Activated naive CD4-positive, alpha-beta T cell treated with anti-CD3 and anti-CD28 coated beads for 36 hours (primary cell): Measurements from ENCODE around the gene CDC42EP1. TPM values are rescaled to one million over a fixed set of nuclear protein-coding genes. Genes with fewer than 3 reads are reported as not detected.
A peak's percentile ranks its signal among the peaks of the same experiment; 100 is the strongest.

Experiments
- CTCF ChIA-PET: fragments of 350-600 bp; sonication (Branson Sonifier 250); formaldehyde crosslinking; loops from one replicate; lab custom pipeline; 2021; ENCODE audit warnings: antibody characterized with exemption; lab: Charles Lee
- DNase-seq: peaks from one replicate; pipeline ENCODE4 v3.0.0-alpha.2; 2020
- H3K27ac Mint-ChIP-seq: one replicate; pipeline ENCODE4 v1.8.0; 2021; ENCODE audit warnings: mild to moderate bottlenecking, mixed read lengths
- H3K27me3 Mint-ChIP-seq: one replicate; pipeline ENCODE4 v1.8.0; 2021; ENCODE audit warnings: low read depth, mixed read lengths
- H3K36me3 Mint-ChIP-seq: one replicate; pipeline ENCODE4 v1.8.0; 2021; ENCODE audit warnings: low read depth, mixed read lengths
- H3K4me1 Mint-ChIP-seq: one replicate; pipeline ENCODE4 v1.8.0; 2021; ENCODE audit warnings: low read depth, mixed read lengths
- H3K4me3 Mint-ChIP-seq: one replicate; pipeline ENCODE4 v1.8.0; 2021; ENCODE audit warnings: mild to moderate bottlenecking, moderate library complexity, mixed read lengths
- H3K9me3 Mint-ChIP-seq: one replicate; pipeline ENCODE4 v1.8.0; 2021; ENCODE audit warnings: mixed read lengths
- intact Hi-C: fragments of 100-400 bp; cut with micrococcal nuclease; formaldehyde crosslinking; loops from one replicate; pipeline ENCODE4 v1.15.1; 2023
- total RNA-seq, 2 experiments: library from RNA; stranded (reverse); gene quantifications; one replicate each; pipeline ENCODE4 v1.2.3, GENCODE V29; 2021

CDC42EP1 gene, protein sequence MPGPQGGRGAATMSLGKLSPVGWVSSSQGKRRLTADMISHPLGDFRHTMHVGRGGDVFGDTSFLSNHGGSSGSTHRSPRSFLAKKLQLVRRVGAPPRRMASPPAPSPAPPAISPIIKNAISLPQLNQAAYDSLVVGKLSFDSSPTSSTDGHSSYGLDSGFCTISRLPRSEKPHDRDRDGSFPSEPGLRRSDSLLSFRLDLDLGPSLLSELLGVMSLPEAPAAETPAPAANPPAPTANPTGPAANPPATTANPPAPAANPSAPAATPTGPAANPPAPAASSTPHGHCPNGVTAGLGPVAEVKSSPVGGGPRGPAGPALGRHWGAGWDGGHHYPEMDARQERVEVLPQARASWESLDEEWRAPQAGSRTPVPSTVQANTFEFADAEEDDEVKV
- 1 to 10 TPM; 1.9 to 2.8 TPM for total RNA-seq

DNA sequence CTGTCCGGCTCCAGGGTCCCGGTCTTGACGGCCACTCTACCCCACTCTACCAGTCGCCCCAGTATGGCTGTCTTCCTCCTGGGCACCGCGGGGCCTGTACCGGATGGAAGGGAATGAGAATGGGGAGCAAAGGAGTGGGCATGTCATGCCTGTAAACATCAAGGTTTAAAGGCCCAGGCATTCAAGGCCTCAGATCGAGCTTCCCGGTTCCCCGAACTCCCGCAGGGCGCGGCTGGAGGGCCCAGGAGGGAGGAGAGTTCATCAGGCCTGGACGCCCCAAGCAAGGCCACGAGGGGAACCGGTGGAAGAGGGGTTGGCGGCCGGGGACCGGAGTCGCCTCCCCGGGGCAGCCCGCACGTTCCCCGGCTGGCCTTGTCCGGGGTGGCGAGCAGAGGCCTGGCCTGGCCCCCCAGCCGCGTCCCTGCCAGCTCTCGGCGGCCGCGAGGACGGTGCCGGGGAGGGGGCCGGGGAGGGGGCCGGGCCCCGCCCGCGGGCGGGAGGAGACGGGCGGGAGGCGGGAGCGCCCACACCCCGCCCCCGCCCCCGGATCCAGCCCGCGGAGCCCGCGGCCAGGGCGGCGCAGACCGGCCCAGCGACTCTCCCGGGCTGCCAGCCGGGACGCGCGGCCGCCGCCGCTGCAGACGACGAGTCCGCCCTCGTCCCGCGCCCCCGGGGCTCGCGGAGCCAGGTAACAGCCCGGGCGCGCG, at the start of gene CDC42EP1:
TSS of gene CDC42EP1 (plus strand) at position 580 of the 707 bp plus-strand sequence. CDS start 5,870 bp downstream, outside the sequence.
- Mint-ChIP-seq H3K27ac (no peak within 1 kb of the TSS), H3K36me3 (no peaks in the 10 kb centered on the region), H3K27me3 (peaks cover 33% of the 10 kb centered on the region), H3K9me3 (no peaks in the 10 kb centered on the region), H3K4me1 (peaks cover 13% of the 10 kb centered on the region), H3K4me3 (peak within 1 kb of the TSS; percentile 62)
- CTCF ChIA-PET = interaction anchor here (1.1 to 16.1 kb wide), 3 partner anchors 15 to 68 kb away, joined by 3 to 496 read pairs (median 23); no protein-coding TSS in a partner anchor
- no peak for DNase-seq
- intact Hi-C loops = no loop called here

DNA sequence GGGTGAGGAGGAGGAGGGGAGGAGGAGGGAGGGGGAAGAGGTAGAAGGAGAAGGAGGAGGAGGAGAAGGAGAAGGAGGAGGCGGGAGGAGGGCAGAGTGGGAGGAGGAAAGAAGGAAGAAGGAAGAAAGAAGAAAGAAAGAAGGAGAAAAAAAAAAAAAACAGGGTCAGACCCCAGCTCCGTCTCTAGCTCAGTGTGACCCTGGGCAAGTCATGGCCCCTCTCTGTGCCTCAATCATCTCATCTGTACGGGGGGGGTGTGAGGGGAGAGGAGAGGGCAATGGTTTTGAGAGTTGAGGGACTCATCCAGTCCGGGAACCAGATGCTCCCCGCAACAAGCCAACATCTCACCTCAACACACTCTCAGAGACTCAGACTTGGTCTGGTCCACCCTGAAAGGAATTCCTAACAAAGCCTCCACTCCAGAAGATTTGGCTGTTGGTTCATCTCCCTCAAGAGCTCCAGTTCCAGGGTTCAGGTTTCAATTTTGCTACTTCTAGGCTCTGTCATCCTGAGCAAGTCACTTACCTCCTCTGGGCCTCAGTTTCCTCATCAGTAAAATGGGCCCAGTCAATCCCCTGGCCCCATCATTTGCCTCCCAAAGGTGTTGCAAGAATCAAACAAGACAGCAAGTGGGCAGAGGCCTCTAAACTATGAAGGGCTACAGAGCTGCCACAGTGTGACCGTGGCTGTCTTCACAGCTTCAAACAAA, 48.7 kb upstream of the CDC42EP1 start:
- DNase-seq = no peak
- Mint-ChIP-seq H3K4me3 (no peak overlapping the region), H3K27ac (no peak overlapping the region), H3K27me3 (no peaks in the 10 kb centered on the region), H3K9me3 (no peaks in the 10 kb centered on the region), H3K36me3 (no peaks in the 10 kb centered on the region), H3K4me1 (no peaks in the 10 kb centered on the region)
- intact Hi-C loops = no loop called here
- CTCF ChIA-PET = no interaction called here

DNA sequence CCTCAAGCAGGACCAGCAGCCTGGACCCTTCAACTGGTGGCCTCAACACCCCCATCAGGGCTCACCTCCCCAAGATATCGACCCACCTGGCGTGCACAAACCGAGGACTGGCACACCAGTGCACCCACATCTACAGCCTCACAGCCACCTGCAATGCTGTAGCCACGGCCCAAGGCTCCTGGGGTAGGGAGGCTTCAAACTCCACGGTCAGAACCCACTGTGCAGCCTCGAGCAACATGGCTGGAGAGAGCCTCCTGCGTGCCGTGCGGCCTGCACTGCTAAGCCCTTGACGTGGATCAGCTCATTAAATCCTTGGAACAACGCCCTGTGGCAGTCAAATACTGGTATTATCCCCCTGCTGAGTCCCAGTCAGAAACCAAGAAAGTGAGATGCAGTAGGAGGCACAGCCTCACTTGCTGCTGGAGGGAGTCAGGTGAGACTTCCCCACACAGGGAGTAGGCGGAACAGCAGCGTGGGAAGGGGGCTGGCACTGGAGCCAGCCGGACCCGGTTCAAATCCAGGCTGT, 45.7 kb upstream of the CDC42EP1 start:
- no peaks in the 10 kb centered on the region for H3K36me3 Mint-ChIP-seq
- no peaks in the 10 kb centered on the region for H3K9me3 Mint-ChIP-seq
- no peak overlapping the region for H3K4me3 Mint-ChIP-seq
- H3K4me1 Mint-ChIP-seq = peaks cover 5% of the 10 kb centered on the region
- H3K27me3 Mint-ChIP-seq = peaks cover 8% of the 10 kb centered on the region
- H3K27ac Mint-ChIP-seq = no peak overlapping the region
- intact Hi-C loops = no loop called here
- CTCF ChIA-PET = no interaction called here
- no peak for DNase-seq

DNA sequence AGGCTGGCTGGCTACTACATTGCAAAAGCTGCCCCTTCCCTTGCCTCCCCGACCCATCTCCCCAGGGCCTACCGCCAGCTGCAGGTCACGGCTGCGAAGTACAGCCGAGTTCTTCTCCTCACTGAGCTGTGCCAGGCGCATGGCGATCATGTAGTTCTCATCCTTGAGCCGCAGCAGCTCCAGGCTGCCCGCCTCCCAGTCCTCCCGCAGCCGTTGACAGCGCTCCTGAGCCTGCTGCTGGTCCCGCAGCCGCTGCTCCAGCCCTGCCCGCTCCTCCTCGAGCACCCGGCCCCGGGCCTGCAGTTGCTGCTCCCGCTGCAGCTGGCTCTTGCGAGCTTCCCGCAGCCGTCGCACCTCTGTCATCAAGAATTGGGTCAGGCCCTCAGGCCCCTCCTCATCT, 44.4 kb upstream of the CDC42EP1 start:
- CTCF ChIA-PET = interaction anchor here (0.6 to 1.5 kb wide), 3 partner anchors 10 to 199 kb away, joined by 3 to 4 read pairs (median 4); no protein-coding TSS in a partner anchor
- peaks cover 17% of the 10 kb centered on the region for H3K27me3 Mint-ChIP-seq
- DNase-seq = no peak
- H3K9me3 Mint-ChIP-seq = no peaks in the 10 kb centered on the region
- H3K4me1 Mint-ChIP-seq = peaks cover 5% of the 10 kb centered on the region
- H3K4me3 Mint-ChIP-seq = no peak overlapping the region
- H3K36me3 Mint-ChIP-seq = no peaks in the 10 kb centered on the region
- intact Hi-C loops = no loop called here
- no peak overlapping the region for H3K27ac Mint-ChIP-seq

DNA sequence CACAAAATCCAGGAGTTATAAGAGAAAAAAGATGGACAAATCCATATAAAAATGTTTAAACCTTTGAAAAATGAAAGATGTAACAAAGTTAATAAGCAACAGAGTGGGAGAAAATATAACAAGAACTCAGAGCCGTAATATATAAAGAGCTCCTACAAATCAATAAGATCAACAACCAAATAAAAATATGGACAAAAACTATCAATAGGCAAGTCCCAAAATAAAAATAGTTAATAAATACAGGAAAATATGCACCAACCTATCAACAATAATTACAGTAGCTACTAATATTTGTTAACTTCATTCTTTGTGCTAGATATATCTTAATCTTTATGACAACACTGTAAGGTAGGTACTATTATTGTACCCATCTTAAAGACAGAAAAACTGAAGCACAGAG, 43.8 kb upstream of the CDC42EP1 start:
- DNase-seq = no peak
- no peaks in the 10 kb centered on the region for H3K9me3 Mint-ChIP-seq
- CTCF ChIA-PET = interaction anchor here (0.7 to 1.5 kb wide), 2 partner anchors 11 to 200 kb away, joined by 4 read pairs; no protein-coding TSS in a partner anchor
- intact Hi-C loops = no loop called here
- H3K4me1 Mint-ChIP-seq = peaks cover 5% of the 10 kb centered on the region
- H3K27me3 Mint-ChIP-seq = peaks cover 23% of the 10 kb centered on the region
- H3K27ac Mint-ChIP-seq = no peak overlapping the region
- no peak overlapping the region for H3K4me3 Mint-ChIP-seq
- H3K36me3 Mint-ChIP-seq = no peaks in the 10 kb centered on the region

DNA sequence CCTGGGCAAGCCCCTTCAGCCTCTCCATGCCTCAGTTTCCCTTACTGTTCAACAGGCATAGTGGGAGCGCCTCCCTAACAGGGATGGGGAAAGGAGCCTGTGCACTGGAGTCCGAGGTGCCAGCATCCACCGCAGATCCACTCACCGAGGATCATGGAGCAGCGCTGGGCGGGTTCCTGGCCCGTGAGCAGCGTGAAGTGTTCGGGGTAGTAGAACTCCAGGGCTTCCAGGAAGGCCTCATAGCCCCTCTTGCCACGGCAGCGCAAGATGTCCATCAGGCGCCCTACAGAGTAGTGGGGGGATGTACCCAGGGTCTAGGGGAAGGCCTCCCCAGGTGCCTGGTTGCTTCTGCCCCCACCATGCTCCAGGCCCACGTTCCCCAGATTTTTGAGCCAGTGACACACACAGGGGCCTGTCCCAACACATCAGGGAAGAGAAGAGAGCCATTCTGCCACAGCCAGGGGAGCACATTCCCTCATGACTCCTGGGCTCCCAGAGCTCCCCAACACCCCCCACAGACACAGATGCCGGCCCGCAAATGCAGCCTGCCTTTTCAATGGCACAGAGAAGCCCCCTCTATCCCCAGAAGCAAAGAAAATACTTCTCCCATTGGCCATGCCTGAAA, 42.3 kb upstream of the CDC42EP1 start:
- Mint-ChIP-seq H3K9me3 (no peaks in the 10 kb centered on the region), H3K27me3 (peaks cover 29% of the 10 kb centered on the region), H3K4me3 (peak overlapping the region; percentile 45), H3K36me3 (no peaks in the 10 kb centered on the region), H3K27ac (no peak overlapping the region), H3K4me1 (peaks cover 5% of the 10 kb centered on the region)
- intact Hi-C loops = no loop called here
- CTCF ChIA-PET = no interaction called here
- DNase-seq = no peak

DNA sequence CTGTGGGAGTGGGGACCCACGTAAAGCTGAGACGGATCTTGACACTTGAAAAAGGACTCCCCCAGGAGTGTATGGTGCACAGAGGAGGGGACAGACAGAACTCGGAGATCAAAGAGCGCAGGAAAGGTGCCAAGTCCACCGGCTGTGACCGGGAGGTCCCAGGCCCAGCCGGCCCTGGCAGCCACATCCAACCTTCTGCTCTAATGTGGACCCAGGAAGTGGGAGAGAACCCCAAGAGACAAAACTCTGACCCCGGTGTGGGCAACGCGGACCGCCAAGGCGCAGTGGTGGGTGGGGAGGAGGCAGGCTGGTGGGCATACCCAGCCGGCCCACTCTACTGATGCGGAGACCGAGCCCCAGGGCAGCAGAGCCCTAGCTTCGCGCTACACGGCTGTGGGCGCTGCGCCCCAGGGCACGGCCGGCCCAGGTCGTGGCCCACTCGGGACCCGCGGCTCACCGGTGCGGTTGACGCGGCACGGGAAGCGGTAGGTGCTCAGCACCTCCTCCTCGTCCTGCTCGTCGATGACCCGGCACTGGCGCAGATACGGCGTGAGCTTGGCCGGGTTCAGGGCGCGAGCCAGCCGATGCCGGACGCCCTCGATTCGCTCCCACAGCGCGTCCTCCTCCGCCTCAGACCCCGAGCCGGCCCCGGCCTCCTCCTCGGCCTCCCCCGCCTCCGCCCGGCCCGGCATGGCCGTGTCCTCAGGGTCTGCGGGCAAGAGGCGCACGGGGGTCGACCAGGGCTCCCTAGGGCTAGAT, 41.6 kb upstream of the CDC42EP1 start:
- Mint-ChIP-seq H3K9me3 (no peaks in the 10 kb centered on the region), H3K36me3 (no peaks in the 10 kb centered on the region), H3K4me1 (peaks cover 5% of the 10 kb centered on the region), H3K27ac (no peak overlapping the region), H3K27me3 (peaks cover 31% of the 10 kb centered on the region), H3K4me3 (peak overlapping the region; percentile 45)
- intact Hi-C loops = no loop called here
- CTCF ChIA-PET = no interaction called here
- no peak for DNase-seq

DNA sequence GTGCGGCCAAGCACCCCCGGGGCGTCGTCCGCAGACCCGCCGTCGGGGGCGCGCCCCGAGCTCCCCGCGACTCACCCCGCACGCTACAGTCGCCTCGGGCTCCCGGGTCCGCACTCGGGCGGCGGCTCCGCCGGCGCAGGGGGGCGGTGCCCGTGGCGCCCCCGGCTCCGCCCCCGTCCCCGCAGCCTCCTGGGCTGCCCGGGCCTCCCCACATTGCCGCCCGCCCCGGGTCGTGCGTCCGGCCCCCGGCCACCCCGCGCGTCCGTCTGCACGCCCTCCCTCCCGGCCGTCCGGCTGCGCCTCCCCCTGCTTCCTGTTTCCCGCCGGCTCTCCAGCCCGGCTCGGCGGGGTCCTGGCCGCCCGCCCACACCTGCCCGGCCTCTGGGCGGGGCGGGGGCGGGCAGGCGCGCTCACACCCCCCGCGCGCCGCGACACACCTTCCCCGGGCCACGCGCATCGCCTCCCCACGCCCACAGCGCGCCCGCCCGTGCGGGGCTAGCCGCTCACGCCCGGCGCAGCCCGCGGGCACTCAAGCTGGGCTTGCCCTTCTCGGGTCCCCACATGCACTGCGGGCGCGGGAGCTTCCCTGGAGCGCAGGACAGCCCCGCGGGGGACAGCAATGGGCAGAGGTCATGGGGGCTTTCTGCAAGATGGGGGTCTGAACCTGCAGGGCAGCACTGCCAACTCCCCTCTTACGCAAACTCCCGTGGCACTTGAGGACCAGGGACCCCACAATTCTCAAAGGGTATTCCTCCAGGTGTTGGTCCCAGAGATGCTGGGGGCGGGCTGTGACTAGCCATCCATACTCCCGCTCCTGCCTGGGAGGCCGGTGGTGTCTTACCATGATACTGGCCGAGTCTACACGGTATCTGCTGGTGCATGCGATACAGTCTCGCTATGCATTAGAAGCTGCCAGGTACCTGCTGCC, 40.7 kb upstream of the CDC42EP1 start, which contains the start of gene CARD10:
TSS of gene CARD10 (minus strand) at position 148 of the 928 bp plus-strand sequence. CDS start 215 bp downstream, outside the sequence.
- no peak for DNase-seq
- CTCF ChIA-PET = no interaction called here
- Mint-ChIP-seq H3K9me3 (no peaks in the 10 kb centered on the region), H3K27ac (no peak within 1 kb of the TSS), H3K27me3 (peaks cover 33% of the 10 kb centered on the region), H3K4me1 (peaks cover 5% of the 10 kb centered on the region), H3K36me3 (no peaks in the 10 kb centered on the region), H3K4me3 (peak within 1 kb of the TSS; percentile 54)
- intact Hi-C loops = no loop called here

DNA sequence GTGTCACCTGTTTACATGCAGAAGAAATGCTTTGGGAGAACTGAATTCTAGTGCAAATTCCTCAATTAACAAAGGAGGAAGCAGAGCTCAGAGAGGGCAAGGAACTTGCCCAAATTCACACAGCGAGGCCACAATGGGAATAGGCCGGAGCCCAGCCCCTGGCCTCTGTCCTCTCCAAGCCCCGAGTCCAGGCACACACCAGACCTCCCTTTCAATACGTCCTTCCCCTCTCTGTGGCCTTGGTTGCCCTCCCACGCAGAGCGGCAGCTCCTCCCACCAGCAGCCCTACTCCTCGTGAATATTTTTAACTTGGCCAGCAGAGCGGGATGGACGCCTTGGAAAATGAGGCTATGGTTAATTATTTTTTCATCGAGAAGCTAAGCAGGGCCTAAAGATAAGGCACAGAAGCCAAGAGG, 39.5 kb upstream of the CDC42EP1 start:
- Mint-ChIP-seq H3K9me3 (no peaks in the 10 kb centered on the region), H3K4me3 (no peak overlapping the region), H3K27me3 (peaks cover 33% of the 10 kb centered on the region), H3K27ac (no peak overlapping the region), H3K36me3 (no peaks in the 10 kb centered on the region), H3K4me1 (peaks cover 5% of the 10 kb centered on the region)
- CTCF ChIA-PET = no interaction called here
- DNase-seq = no peak
- intact Hi-C loops = no loop called here

DNA sequence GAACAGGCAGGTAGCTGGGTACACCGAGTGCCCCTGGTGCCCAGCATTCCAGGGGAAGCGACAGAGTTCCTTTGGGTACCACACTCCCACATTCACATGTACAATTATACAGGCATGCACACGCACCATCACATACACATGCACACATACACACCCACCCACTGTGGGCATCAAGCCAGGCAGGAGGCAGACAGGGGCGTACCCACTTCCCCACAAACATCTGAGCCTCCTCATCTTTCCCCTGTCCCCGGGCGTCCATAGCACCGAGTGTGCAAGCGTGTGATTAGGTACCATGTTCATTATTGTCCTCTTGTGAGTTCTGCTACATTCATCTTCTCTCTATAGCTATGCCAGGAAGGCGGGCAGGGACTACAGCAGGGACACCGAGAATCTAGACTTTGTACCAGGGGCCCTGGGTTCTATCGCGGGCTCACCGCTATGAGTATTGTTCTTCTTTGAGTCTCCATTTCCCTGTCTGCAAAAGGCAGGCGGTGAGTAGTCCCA, 39.0 kb upstream of the CDC42EP1 start:
- intact Hi-C loops = no loop called here
- H3K4me3 Mint-ChIP-seq = no peak overlapping the region

More for the DNA sequence above, 39.0 kb upstream of the CDC42EP1 start:
- Mint-ChIP-seq H3K27ac (no peak overlapping the region), H3K4me1 (peaks cover 5% of the 10 kb centered on the region), H3K27me3 (peaks cover 33% of the 10 kb centered on the region), H3K36me3 (no peaks in the 10 kb centered on the region), H3K9me3 (no peaks in the 10 kb centered on the region)
- CTCF ChIA-PET = no interaction called here
- no peak for DNase-seq
